AG09309 (cell line): ENCODE measurements around the gene COP1.
"Not testable (repeated sequence)": the region's sequence is repeated elsewhere in the genome, so short reads cannot be mapped to it uniquely, and the experiment has no call there.

ENCODE experiments used
- DNase-seq: peaks from one replicate; pipeline ENCODE4 v3.0.0-alpha.2; 2010; ENCODE audit warnings: low read depth
- H3K4me3 ChIP-seq: 2 replicates; pipeline ENCODE4 v1.5.1; 2011; ENCODE audit warnings: mild to moderate bottlenecking, low read depth, low read length, moderate library complexity; ENCODE audit not compliant: control insufficient read depth
- TF ChIP-seq, protein P1 (sequence below): IDR thresholded peaks from 2 replicates; pipeline ENCODE4 v1.5.1; 2011; ENCODE audit warnings: mild to moderate bottlenecking, low read depth, low read length, inconsistent platforms; ENCODE audit not compliant: insufficient read depth, control insufficient read depth; ENCODE audit errors: missing control alignments

The COP1 gene

DNA sequence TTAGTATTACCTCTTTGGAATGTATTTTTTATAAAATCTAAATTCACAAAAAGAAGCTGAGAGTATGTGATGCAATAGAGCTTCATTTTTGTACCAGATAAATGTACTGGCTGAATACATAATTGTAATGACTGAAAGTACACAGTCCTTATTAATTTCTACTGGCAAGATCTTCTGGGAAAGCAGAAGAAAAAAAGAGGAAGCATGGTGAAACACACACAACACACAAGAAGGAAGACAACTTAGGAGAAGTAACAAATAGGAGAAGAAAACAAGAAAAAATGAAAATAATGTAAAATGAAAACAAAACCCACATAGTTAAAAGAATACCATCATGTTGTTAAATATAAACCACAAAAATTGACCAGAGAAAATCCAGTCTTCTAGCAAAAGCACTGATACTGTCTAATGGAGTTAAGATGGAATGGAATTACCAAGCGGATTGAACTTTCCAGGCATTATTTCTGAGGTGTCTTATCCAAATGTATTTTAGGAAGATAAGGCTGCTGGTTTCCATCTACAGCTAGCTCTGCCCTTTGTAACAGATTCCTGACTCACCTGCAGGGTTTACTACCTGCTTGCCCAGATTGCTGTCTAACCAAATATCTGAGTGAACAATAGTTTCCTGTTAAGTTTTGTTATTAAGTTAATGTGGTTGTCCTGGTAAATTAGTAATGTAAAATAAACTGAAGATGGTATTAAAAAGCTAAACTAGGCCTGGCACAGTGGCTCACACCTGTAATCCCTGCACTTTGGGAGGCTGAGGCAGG is 4.5 kb upstream of the COP1 start:
- no peak for DNase-seq
- no peak overlapping the region for H3K4me3 ChIP-seq
- TF ChIP-seq, protein P1, sequence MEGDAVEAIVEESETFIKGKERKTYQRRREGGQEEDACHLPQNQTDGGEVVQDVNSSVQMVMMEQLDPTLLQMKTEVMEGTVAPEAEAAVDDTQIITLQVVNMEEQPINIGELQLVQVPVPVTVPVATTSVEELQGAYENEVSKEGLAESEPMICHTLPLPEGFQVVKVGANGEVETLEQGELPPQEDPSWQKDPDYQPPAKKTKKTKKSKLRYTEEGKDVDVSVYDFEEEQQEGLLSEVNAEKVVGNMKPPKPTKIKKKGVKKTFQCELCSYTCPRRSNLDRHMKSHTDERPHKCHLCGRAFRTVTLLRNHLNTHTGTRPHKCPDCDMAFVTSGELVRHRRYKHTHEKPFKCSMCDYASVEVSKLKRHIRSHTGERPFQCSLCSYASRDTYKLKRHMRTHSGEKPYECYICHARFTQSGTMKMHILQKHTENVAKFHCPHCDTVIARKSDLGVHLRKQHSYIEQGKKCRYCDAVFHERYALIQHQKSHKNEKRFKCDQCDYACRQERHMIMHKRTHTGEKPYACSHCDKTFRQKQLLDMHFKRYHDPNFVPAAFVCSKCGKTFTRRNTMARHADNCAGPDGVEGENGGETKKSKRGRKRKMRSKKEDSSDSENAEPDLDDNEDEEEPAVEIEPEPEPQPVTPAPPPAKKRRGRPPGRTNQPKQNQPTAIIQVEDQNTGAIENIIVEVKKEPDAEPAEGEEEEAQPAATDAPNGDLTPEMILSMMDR, result no peak

DNA sequence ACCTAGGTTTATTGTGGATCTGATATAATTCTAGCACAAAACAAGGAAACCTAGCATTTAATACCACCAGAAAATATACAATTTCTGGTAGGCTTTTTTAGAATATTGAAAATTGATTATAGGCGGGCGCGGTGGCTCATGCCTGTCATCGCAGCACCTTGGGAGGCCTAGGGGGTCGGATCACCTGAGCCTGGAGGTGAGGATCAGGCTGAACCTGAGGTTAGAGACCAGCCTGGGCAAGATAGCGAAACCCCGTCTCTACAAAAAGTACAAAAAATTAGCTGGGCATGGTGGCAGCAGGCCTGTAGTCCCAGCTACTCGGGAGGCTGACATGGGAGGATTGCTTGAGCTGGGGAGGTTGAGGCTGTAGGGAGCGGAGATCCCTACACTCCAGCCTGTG is 948 bp upstream of the COP1 start:
- DNase-seq, result no peak
- peak overlapping the region; percentile 87 for H3K4me3 ChIP-seq
- TF ChIP-seq, protein P1, result no peak

DNA sequence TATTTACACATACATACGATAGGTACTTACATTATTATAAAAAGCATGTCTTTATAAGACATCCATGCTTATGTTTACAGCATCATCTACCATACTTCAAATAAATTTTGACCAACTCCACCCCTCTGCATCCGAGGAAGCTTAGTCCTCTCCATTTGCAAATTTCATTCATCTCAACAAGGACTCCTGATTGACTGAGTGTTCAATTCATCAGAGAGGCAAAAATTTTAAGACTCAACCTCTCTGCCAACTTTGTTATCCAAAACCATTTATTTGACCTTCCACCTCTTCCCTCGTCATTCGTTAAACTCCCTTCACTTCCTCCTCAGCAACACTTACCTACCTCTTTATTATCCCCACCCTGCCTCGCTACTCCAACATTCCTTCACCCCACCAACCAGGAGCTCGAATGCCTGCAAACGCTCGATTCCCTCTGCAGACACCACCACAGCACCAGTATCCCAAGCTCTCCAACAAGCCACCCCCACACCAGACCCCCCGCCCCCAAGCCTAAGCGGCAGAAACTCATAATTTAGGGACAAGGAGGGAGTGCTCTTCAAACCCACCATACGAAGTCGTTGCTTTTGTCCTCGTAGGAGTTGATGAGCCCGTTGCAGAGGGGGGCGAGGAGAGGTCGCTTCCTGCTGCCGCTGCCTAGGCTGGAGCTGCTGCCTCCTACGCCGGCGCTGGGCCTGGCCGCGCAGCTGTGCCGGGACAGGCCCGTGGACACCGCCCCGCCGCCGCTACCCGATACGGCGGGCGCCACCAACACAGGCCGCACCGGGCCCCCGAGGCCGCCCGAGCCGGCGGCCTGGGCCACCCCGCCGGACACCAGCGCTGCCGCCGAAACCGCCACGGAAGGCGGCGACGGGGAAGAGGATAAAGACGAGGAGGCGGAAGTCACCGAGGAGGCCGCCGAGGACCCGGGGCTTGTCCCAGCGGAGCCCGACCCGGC is 803 bp downstream of the COP1 start:
- TF ChIP-seq, protein P1, result no peak
- no peak for DNase-seq
- H3K4me3 ChIP-seq, result peak overlapping the region; percentile 87

DNA sequence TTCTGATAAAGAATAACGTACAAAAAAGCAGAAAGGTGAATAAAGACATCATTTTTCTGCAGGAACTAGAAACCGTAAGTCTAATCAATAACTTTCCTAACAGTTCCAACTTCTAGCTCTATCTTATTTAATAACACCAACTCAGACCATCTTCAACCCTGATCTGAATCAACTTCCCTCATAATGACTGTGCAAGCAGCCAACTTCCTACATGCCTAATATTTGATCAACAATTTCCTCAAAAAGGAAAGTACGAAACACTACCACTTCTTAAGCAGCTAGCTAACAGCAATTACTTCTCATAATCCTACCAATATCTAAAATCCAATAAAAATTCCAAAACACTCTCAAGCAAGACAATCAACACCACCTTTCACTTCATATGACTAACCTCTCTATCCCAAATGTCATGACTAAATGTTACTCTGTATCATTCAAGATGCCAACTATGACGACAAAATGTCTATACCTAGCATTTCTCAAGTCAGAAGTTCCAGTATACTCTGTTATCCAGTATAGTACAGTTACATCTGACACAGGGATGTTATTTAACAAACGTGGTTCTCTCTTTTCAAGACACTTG is 1.7 kb downstream of the COP1 start:
- peak overlapping the region; percentile 87 for H3K4me3 ChIP-seq
- TF ChIP-seq, protein P1, result no peak
- DNase-seq, result no peak

DNA sequence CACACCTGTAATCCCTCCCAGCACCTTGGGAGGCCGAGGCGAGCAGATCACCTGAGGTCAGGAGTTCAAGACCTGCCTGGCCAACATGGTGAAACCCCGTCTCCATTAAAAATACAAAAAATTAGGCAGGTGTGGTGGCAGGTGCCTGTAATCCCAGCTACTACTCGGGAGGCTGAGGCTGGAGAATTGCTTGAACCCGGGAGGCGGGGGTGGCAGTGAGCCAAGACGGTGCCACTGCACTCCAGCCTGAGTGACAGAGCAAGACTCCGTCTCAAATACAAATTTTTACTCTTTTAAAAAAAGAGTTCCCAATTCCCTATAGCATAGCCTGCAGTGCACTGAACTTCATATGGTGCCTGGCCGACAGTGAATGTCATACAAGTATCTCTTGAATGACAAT is 2.4 kb downstream of the COP1 start:
- DNase-seq, H3K4me3 ChIP-seq: not testable (repeated sequence)

DNA sequence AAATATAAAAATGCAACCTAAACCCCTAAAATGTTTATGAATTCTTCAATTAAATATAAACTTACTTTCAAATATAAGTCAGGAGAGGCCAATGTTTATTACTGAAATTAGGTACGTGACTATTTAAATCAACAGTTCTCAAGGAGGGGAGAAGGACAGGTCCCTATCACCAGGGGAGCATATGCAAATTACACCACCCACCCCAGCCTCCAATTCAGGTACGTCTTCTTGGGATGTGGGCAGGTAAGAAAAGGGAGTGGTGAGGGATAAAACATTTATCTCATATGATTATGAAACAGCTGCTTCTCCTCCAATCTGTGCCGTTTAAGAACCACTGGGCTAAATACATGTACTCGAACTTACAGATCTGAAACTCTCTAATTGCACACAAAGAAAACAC is 3.4 kb downstream of the COP1 start:
- no peak overlapping the region for H3K4me3 ChIP-seq
- TF ChIP-seq, protein P1, result no peak
- no peak for DNase-seq
